Neuron (in vitro differentiated cells): Measurements from ENCODE around the gene PEAK1.

Source experiments
- H2AFZ ChIP-seq: one replicate; pipeline ENCODE4 v1.6.1; 2013; ENCODE audit warnings: low read depth, mild to moderate bottlenecking, inconsistent platforms, low read length, moderate library complexity
- H3K27me3 ChIP-seq: one replicate; pipeline ENCODE4 v1.6.1; 2013; ENCODE audit warnings: low read length; ENCODE audit not compliant: insufficient read depth
- H3K36me3 ChIP-seq: one replicate; pipeline ENCODE4 v1.6.1; 2013; ENCODE audit warnings: low read length; ENCODE audit not compliant: insufficient read depth
- H3K4me1 ChIP-seq: one replicate; pipeline ENCODE4 v1.6.1; 2013; ENCODE audit warnings: low read length; ENCODE audit not compliant: insufficient read depth
- H3K4me3 ChIP-seq: 2 replicates; pipeline ENCODE4 v1.5.1; 2013; ENCODE audit warnings: mild to moderate bottlenecking, low read length, moderate library complexity
- H3K9me3 ChIP-seq: one replicate; pipeline ENCODE4 v1.6.1; 2013; ENCODE audit warnings: low read length

Gene PEAK1

GRCh38 chr15:77057685-77058084 is 362.2 kb downstream of the PEAK1 start:
- H3K27me3 ChIP-seq: no peaks in the 10 kb centered on the region
- H3K4me1 ChIP-seq: peaks cover 9% of the 10 kb centered on the region
- H2AFZ ChIP-seq: no peak overlapping the region
- H3K36me3 ChIP-seq: peaks cover 43% of the 10 kb centered on the region
- H3K9me3 ChIP-seq: no peaks in the 10 kb centered on the region
- no peak overlapping the region for H3K4me3 ChIP-seq

- peaks cover 9% of the 10 kb centered on the region for H3K4me1 ChIP-seq
- H3K4me3 ChIP-seq: no peak overlapping the region
- H3K9me3 ChIP-seq: no peaks in the 10 kb centered on the region
- no peaks in the 10 kb centered on the region for H3K27me3 ChIP-seq
- peaks cover 49% of the 10 kb centered on the region for H3K36me3 ChIP-seq
- no peak overlapping the region for H2AFZ ChIP-seq
Measured at GRCh38 chr15:77057072-77057471, 362.8 kb downstream of the PEAK1 start.

GRCh38 chr15:77053709-77054108 is 366.2 kb downstream of the PEAK1 start:
- no peaks in the 10 kb centered on the region for H3K4me1 ChIP-seq
- H3K27me3 ChIP-seq: no peaks in the 10 kb centered on the region
- no peak overlapping the region for H3K4me3 ChIP-seq
- H2AFZ ChIP-seq: no peak overlapping the region
- H3K36me3 ChIP-seq: peaks cover 74% of the 10 kb centered on the region
- H3K9me3 ChIP-seq: no peaks in the 10 kb centered on the region

- no peaks in the 10 kb centered on the region for H3K9me3 ChIP-seq
- H3K36me3 ChIP-seq: peaks cover 71% of the 10 kb centered on the region
- no peaks in the 10 kb centered on the region for H3K27me3 ChIP-seq
- H3K4me3 ChIP-seq: no peak overlapping the region
- no peaks in the 10 kb centered on the region for H3K4me1 ChIP-seq
- H2AFZ ChIP-seq: no peak overlapping the region
Measured at GRCh38 chr15:77052556-77052955, 367.3 kb downstream of the PEAK1 start.
